ENCODE measurements around the gene IGSF21. TPM values are rescaled to one million over a fixed set of nuclear protein-coding genes. Genes with fewer than 3 reads are reported as not detected.

The IGSF21 gene
- total and polyA plus RNA-seq, 2 of the 8 experiments (the other 6 are each of a cell fraction or from before 2014, with no cell fraction given): 22.5 to 28.5 TPM

DNA sequence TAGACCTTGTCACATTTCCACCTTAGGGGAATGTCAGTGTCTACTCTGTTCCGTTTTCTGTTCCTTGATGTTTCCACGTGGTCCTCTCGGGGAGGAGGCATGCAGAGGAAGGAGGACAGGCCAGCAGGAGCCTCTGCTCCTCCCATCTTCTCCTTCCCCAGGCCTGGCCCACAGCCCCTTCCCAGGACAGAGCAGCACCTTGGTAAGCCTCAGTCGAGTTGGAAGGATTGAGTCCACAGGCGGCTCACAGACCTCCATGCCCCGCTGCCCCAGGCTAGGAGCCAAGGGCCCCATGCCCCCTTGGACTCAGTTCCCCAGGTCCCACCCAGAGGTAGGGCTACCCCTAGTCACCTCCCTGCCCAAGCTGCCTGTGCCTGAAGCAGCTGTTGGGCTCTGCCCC lies 36.5 kb downstream of the IGSF21 start:
- Histone ChIP-seq H4K20me1 (replicated peaks in 1 of 2; ENCODE audit: control insufficient read depth in 1 of 2, insufficient read depth in 2 of 2, low read length in 2 of 2) (peaks cover 1 to 11% of the 10 kb centered on the region in 2 experiments), H3K9me3 (ENCODE audit: insufficient read depth in 2 of 2, low read depth in 1 of 2, low read length in 1 of 2) (no peaks in the 10 kb centered on the region), H2BK5ac (ENCODE audit: low read depth, low read length) (peak overlapping the region; percentile 24; the same call in 1 of the 2 replicates), H3K4me2 (ENCODE audit: insufficient read depth in 1 of 2, low read depth in 2 of 2, low read length in 2 of 2) (no peak overlapping the region), H3K23me2 (ENCODE audit: low read depth, low read length) (no peaks in the 10 kb centered on the region), H3K4me3 (ENCODE audit: extremely low read depth in 1 of 4, insufficient read depth in 2 of 4, low read depth in 3 of 4, low read length in 4 of 4) (no peak overlapping the region), H3K18ac (ENCODE audit: extremely low read depth, low read length) (no peak overlapping the region; the same call in 1 of the 2 replicates), H3K23ac (ENCODE audit: insufficient read length) (no peak overlapping the region), H3K9ac (replicated peaks in 1 of 4; ENCODE audit: extremely low read depth in 1 of 4, low read depth in 3 of 4, low read length in 3 of 4) (no peak overlapping the region), H2BK20ac (ENCODE audit: low read length) (no peak overlapping the region), H3K27ac (ENCODE audit: low read depth, low read length) (no peak overlapping the region), H3K79me1 (ENCODE audit: low read depth, low read length) (peaks cover 2% of the 10 kb centered on the region; the same call in 1 of the 2 replicates), H2BK12ac (ENCODE audit: low read depth, low read length) (no peak overlapping the region), H3K27me3 (replicated peaks in 1 of 4; ENCODE audit: control insufficient read depth in 3 of 4, extremely low read depth in 1 of 4, insufficient read depth in 3 of 4, low read length in 3 of 4) (no peaks in the 10 kb centered on the region), H2AFZ (ENCODE audit: low read length) (no peak overlapping the region), H3K79me2 (ENCODE audit: control insufficient read depth in 1 of 2, insufficient read depth in 2 of 2, low read length in 2 of 2) (no peaks in the 10 kb centered on the region), H4K91ac (replicated peaks; ENCODE audit: insufficient read length, low read length) (no peak overlapping the region), H3K56ac (replicated peaks; ENCODE audit: insufficient read length, low read depth, low read length) (no peak overlapping the region), H2BK120ac (replicated peaks; ENCODE audit: low read depth, low read length) (no peak overlapping the region), H4K5ac (ENCODE audit: insufficient read length, low read depth, low read length) (no peak overlapping the region), H2AK5ac (ENCODE audit: low read depth, low read length) (no peak overlapping the region), H3K4ac (replicated peaks; ENCODE audit: insufficient read length, low read depth, low read length) (no peak overlapping the region), H2BK15ac (ENCODE audit: low read length) (peak overlapping the region; percentile 72; the same call in 1 of the 2 replicates), H4K8ac (ENCODE audit: extremely low read depth, insufficient read depth, low read length) (peak overlapping the region; percentile 52; the same call in 1 of the 2 replicates), H3K14ac (ENCODE audit: insufficient read length) (no peak overlapping the region), H3K36me3 (ENCODE audit: control insufficient read depth in 2 of 4, insufficient read depth in 4 of 4, low read length in 3 of 4) (no peaks in the 10 kb centered on the region), H3K4me1 (replicated peaks in 1 of 4; ENCODE audit: control insufficient read depth in 3 of 4, insufficient read depth in 4 of 4, low read length in 3 of 4) (peaks cover 0 to 8% (median 1%) of the 10 kb centered on the region in 4 experiments; a peak in 3 of 7 replicates)
- ChIA-PET POLR2A (ENCODE audit: partially characterized antibody) (no interaction called here), CTCF (ENCODE audit: partially characterized antibody) (interaction anchor here (0.8 to 2.8 kb wide), 4 partner anchors 8 to 208 kb away, joined by 3 to 12 read pairs (median 4); no protein-coding TSS in a partner anchor)
- WGBS, 2 experiments (ENCODE audit: extremely low coverage in 1 of 2, insufficient coverage in 1 of 2, insufficient read length in 1 of 2, insufficient replicate concordance in 2 of 2, low coverage in 1 of 2, low lambda C conversion rate in 2 of 2, missing lambda C conversion rate in 1 of 2): 82% methylated on average over 6 of the region's 6 CpGs; no CpG with 5 or more reads in 1 of the 2 experiments
- DNase-seq (ENCODE audit: low read depth in 1 of 2, low spot score in 2 of 2): no peak
- no peak for FAIRE-seq
- TF ChIP-seq CTBP2 (IDR thresholded peaks at IDR 0.05; ENCODE audit: borderline replicate concordance, insufficient read depth, insufficient read length, low read length) (no peak), SUZ12 (IDR thresholded peaks at IDR 0.05; ENCODE audit: low read length) (no peak), CEBPB (IDR thresholded peaks at IDR 0.05; ENCODE audit: low read depth, low read length) (no peak), CHD2 (IDR thresholded peaks at IDR 0.05; ENCODE audit: low read length) (no peak), RXRA (IDR thresholded peaks at IDR 0.05; ENCODE audit: insufficient read depth, low read depth, low read length) (no peak), CBX5 (IDR thresholded peaks at IDR 0.05; ENCODE audit: low read depth, low read length) (no peak), SP4 (IDR thresholded peaks at IDR 0.05; ENCODE audit: low read length) (no peak), RFX5 (IDR thresholded peaks at IDR 0.05; ENCODE audit: borderline replicate concordance, low read depth, low read length) (no peak), RAD21 (IDR thresholded peaks at IDR 0.05 in 1 of 2, conservative IDR thresholded peaks at IDR 0.05 in 1 of 2; ENCODE audit: low read depth in 2 of 2, low read length in 2 of 2) (no peak), NANOG (IDR thresholded peaks at IDR 0.05; ENCODE audit: insufficient read depth, low read depth, low read length, poor library complexity, severe bottlenecking) (no peak)
- TF ChIP-seq, protein P1, sequence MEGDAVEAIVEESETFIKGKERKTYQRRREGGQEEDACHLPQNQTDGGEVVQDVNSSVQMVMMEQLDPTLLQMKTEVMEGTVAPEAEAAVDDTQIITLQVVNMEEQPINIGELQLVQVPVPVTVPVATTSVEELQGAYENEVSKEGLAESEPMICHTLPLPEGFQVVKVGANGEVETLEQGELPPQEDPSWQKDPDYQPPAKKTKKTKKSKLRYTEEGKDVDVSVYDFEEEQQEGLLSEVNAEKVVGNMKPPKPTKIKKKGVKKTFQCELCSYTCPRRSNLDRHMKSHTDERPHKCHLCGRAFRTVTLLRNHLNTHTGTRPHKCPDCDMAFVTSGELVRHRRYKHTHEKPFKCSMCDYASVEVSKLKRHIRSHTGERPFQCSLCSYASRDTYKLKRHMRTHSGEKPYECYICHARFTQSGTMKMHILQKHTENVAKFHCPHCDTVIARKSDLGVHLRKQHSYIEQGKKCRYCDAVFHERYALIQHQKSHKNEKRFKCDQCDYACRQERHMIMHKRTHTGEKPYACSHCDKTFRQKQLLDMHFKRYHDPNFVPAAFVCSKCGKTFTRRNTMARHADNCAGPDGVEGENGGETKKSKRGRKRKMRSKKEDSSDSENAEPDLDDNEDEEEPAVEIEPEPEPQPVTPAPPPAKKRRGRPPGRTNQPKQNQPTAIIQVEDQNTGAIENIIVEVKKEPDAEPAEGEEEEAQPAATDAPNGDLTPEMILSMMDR (IDR thresholded peaks at IDR 0.05; ENCODE audit: control extremely low read depth in 1 of 3, insufficient read depth in 1 of 3, low read depth in 1 of 3, low read length in 3 of 3): no peak
